ENCODE data around the gene CRY2. TPM values are rescaled to one million over a fixed set of nuclear protein-coding genes. Genes with fewer than 3 reads are reported as not detected.

The CRY2 gene
- total RNA-seq, 3 donors from 2014 or later: 26.0 to 52.0 (median 28.8) TPM

GRCh38 chr11:45860348-45860747 lies 13.1 kb downstream of the CRY2 start:
- intact Hi-C loops (cut with DNase I, micrococcal nuclease): no loop called here
- ATAC-seq: no peak
- no peaks in the 10 kb centered on the region for H3K9me3 ChIP-seq
- H3K36me3 ChIP-seq (ENCODE audit: low read depth): peaks cover 11% of the 10 kb centered on the region
- no peak for DNase-seq
- no peak for TF ChIP-seq CTCF (IDR thresholded peaks at IDR 0.05)
- no peak overlapping the region for H3K4me3 ChIP-seq
- H3K4me1 ChIP-seq (ENCODE audit: low read depth): peaks cover 28% of the 10 kb centered on the region

GRCh38 chr11:45860764-45861510 lies 13.7 kb downstream of the CRY2 start:
- intact Hi-C loops (cut with DNase I, micrococcal nuclease): no loop called here
- H3K4me1 ChIP-seq (ENCODE audit: low read depth): peaks cover 28% of the 10 kb centered on the region
- H3K36me3 ChIP-seq (ENCODE audit: low read depth): peaks cover 11% of the 10 kb centered on the region
- no peaks in the 10 kb centered on the region for H3K9me3 ChIP-seq
- DNase-seq: no peak
- no peak overlapping the region for H3K4me3 ChIP-seq
- TF ChIP-seq CTCF (IDR thresholded peaks at IDR 0.05): no peak
- ATAC-seq: no peak

- ATAC-seq: no peak
- intact Hi-C loops (cut with DNase I, micrococcal nuclease): no loop called here
- no peak overlapping the region for H3K4me3 ChIP-seq
- no peak for DNase-seq
- peaks cover 13% of the 10 kb centered on the region for H3K36me3 ChIP-seq (ENCODE audit: low read depth)
- no peak for TF ChIP-seq CTCF (IDR thresholded peaks at IDR 0.05)
- H3K4me1 ChIP-seq (ENCODE audit: low read depth): peaks cover 12% of the 10 kb centered on the region
- no peaks in the 10 kb centered on the region for H3K9me3 ChIP-seq
Measured at GRCh38 chr11:45864041-45864440, 16.8 kb downstream of the CRY2 start.

GRCh38 chr11:45869551-45869950 lies 22.3 kb downstream of the CRY2 start:
- H3K36me3 ChIP-seq (ENCODE audit: low read depth): peaks cover 19% of the 10 kb centered on the region
- DNase-seq (no peak), ATAC-seq (no peak)

GRCh38 chr11:45870706-45871105 lies 23.4 kb downstream of the CRY2 start:
- Histone ChIP-seq H3K9me3 (no peaks in the 10 kb centered on the region), H3K4me1 (ENCODE audit: low read depth) (no peaks in the 10 kb centered on the region), H3K36me3 (ENCODE audit: low read depth) (peaks cover 19% of the 10 kb centered on the region), H3K4me3 (no peak overlapping the region)
- ATAC-seq: no peak
- no peak for DNase-seq
- no peak for TF ChIP-seq CTCF (IDR thresholded peaks at IDR 0.05)
- intact Hi-C loops (cut with DNase I, micrococcal nuclease): no loop called here

More at GRCh38 chr11:45869551-45869950, 22.3 kb downstream of the CRY2 start:
- H3K4me1 ChIP-seq (ENCODE audit: low read depth): no peaks in the 10 kb centered on the region
- no peak for TF ChIP-seq CTCF (IDR thresholded peaks at IDR 0.05)
- intact Hi-C loops (cut with DNase I, micrococcal nuclease): no loop called here
- H3K4me3 ChIP-seq: no peak overlapping the region
- H3K9me3 ChIP-seq: no peaks in the 10 kb centered on the region

Measured in mucosa of descending colon (tissue), 3 donors.